Heart left ventricle (tissue), 16 donors: ENCODE results near the gene PLA2G4F. TPM values are rescaled to one million over a fixed set of nuclear protein-coding genes. Genes with fewer than 3 reads are reported as not detected.

Experiments
- ATAC-seq, 4 donors: fragments of 200-7000 bp; cut with Tn5 transposase; one replicate each; pipeline ENCODE4 v1.9.1; 2020 to 2022; ENCODE audit warnings: moderate library complexity in 4 of 4, mild to moderate bottlenecking in 3 of 4, moderate number of reproducible peaks in 1 of 4
- DNase-seq, 5 donors: peaks; one replicate each; pipeline ENCODE4 v3.0.0-alpha.2; 2020
- H3K27ac ChIP-seq, 12 donors: fragments of 200-600 bp; sonication (generic) in 4 of 12; one replicate each; pipeline versions ENCODE4 v1.5.0 to v1.8.0; 2016 to 2022; ENCODE audit warnings: mild to moderate bottlenecking in 2 of 12
- H3K27me3 ChIP-seq, 9 donors: fragments of 200-600 bp; sonication (generic) in 2 of 9; one replicate each; pipeline versions ENCODE4 v1.5.1 to v1.8.0; 2016 to 2022; ENCODE audit warnings: mild to moderate bottlenecking in 3 of 9
- H3K36me3 ChIP-seq, 9 donors: fragments of 200-600 bp; sonication (generic) in 2 of 9; one replicate each; pipeline versions ENCODE4 v1.5.0 to v1.8.0; 2018 to 2022; ENCODE audit warnings: mild to moderate bottlenecking in 2 of 9
- H3K4me1 ChIP-seq, 12 donors: fragments of 200-600 bp; sonication (generic) in 4 of 12; one replicate each; pipeline versions ENCODE4 v1.5.0 to v1.8.0; 2016 to 2022; ENCODE audit warnings: mild to moderate bottlenecking in 3 of 12
- H3K4me3 ChIP-seq, 12 donors: fragments of 200-600 bp; sonication (generic) in 4 of 12; one replicate each; pipeline versions ENCODE4 v1.5.0 to v1.8.0; 2017 to 2022; ENCODE audit warnings: mild to moderate bottlenecking in 9 of 12, moderate library complexity in 4 of 12
- H3K9me3 ChIP-seq, 12 donors: fragments of 200-600 bp; sonication (generic) in 4 of 12; one replicate each; pipeline versions ENCODE4 v1.5.0 to v1.8.0; 2016 to 2022; ENCODE audit warnings: mild to moderate bottlenecking in 1 of 12
- CTCF ChIP-seq, 12 donors: fragments of 200-600 bp; sonication (generic) in 4 of 12; IDR thresholded peaks; one replicate each; pipeline versions ENCODE4 v1.5.0 to v1.8.0; 2018 to 2022; ENCODE audit warnings: antibody characterized with exemption in 12 of 12, mild to moderate bottlenecking in 5 of 12
- POLR2A ChIP-seq, 2 donors: fragments of 450-650 bp; IDR thresholded peaks; one replicate each; pipeline ENCODE4 v1.6.1; 2017; ENCODE audit warnings: antibody characterized with exemption in 2 of 2, mild to moderate bottlenecking in 2 of 2, moderate library complexity in 2 of 2
- WGBS, 4 donors: extraction: QIAGEN DNeasy Blood & Tissue Kit in 2 of 4; methylation state at CpG; one replicate each; pipeline versions ENCODE4 v1.1.5 to v1.1.7; 2013 to 2018; 5-methylcytosine and 5-hydroxymethylcytosine counted together
- intact Hi-C, 10 donors: fragments of 100-400 bp; cut with DNase I; formaldehyde crosslinking; loops; one replicate each; pipeline versions ENCODE4 v1.11.1 to v1.14.2; 2022
- polyA plus RNA-seq, 2 donors: library from polyadenylated mRNA; stranded (reverse); fragments of 200-250 nt; gene quantifications; one replicate each; pipeline ENCODE4 v1.2.3, GENCODE V29; 2013
- total RNA-seq, 9 donors: library from RNA; depleted of rRNA in 2 of 9; stranded (reverse); fragments of >200 nt in 2 of 9; fragmentation: NEBNext Ultra II Directional in 3 of 9; extraction: Animal tissue kit (Norgen Biotek cat#: 25700) in 3 of 9; gene quantifications; one replicate each; pipeline versions ENCODE4 v1.1.0 to v1.2.4, GENCODE V29; 2016 to 2023
- donor health status: ischemic (EF 13 %, LVEDD 7.1; RV severe dilation, severe dysfunction).
- donor health status: healthy with polysubstance abuse.
- donor health status: DM: no; HTN: yes; CAD: no.
- donor health status: DM: no; HTN: no; CAD: no.
- donor health status: ischemic (EF 25% LVEDD 6.9; RV normal size, moderate dysfunction).
- donor health status: ischemic (EF 25% LVEDD 5.7; RV mildly dilated, moderate dysfunction).
- donor health status: healthy.
- donor health status: DM: yes; HTN: yes; CAD: no.
- donor health status: ischemic (EF 35%, LVEDD 5.7; RV mildly dilated, moderate dysfunction).
- donor health status: nonischemic (EF 11% LVEDD 7.7; RV severe dilation, severe dysfunction).
- donor health status: DM: yes; HTN: yes; CAD: no.
- donor health status: PGD.
- donor health status: ischemic (EF 29% LVEDD 5.4; RV normal size, mild dysfunction).
- donor health status: nonischemic (EF 23%, LVEDD 6.1; RV moderate dilation, normal function).

PLA2G4F gene
- total and polyA plus RNA-seq, 11 donors: 0.09 to 9.0 (median 1.4) TPM

- Histone ChIP-seq H3K27ac (no peak overlapping the region), H3K9me3 (peaks cover 0 to under 1% (median 0%) of the 10 kb centered on the region in 12 donors), H3K27me3 (no peaks in the 10 kb centered on the region), H3K4me3 (no peak overlapping the region), H3K36me3 (no peaks in the 10 kb centered on the region), H3K4me1 (peaks cover 0 to 17% (median 0%) of the 10 kb centered on the region in 12 donors)
- TF ChIP-seq CTCF (IDR thresholded peaks at IDR 0.05) (no peak), POLR2A (IDR thresholded peaks at IDR 0.05) (no peak)
- ATAC-seq (no peak), DNase-seq (no peak)
- intact Hi-C loops: no loop called here
Measured at GRCh38 chr15:42108189-42108588, 48.2 kb downstream of the PLA2G4F start.

GRCh38 chr15:42107473-42107872 is 49.0 kb downstream of the PLA2G4F start:
- intact Hi-C loops: no loop called here
- ATAC-seq (no peak), DNase-seq (no peak)
- H3K9me3 ChIP-seq: no peaks in the 10 kb centered on the region
- no peak for TF ChIP-seq CTCF (IDR thresholded peaks at IDR 0.05)
- TF ChIP-seq POLR2A (IDR thresholded peaks at IDR 0.05): no peak
- no peaks in the 10 kb centered on the region for H3K36me3 ChIP-seq
- peaks cover 0 to 17% (median 0%) of the 10 kb centered on the region in 12 donors for H3K4me1 ChIP-seq
- WGBS, 4 donors: 36 to 54% (median 43%) methylated on average over 7 of the region's 7 CpGs
- peaks cover 0 to 4% (median 0%) of the 10 kb centered on the region in 9 donors for H3K27me3 ChIP-seq
- no peak overlapping the region for H3K4me3 ChIP-seq
- H3K27ac ChIP-seq: no peak overlapping the region

- Histone ChIP-seq H3K4me3 (no peak overlapping the region), H3K36me3 (no peaks in the 10 kb centered on the region), H3K27me3 (peaks cover 0 to 5% (median 0%) of the 10 kb centered on the region in 9 donors), H3K9me3 (no peaks in the 10 kb centered on the region), H3K27ac (no peak overlapping the region), H3K4me1 (peaks cover 0 to 12% (median 0%) of the 10 kb centered on the region in 12 donors)
- ATAC-seq: no peak
- TF ChIP-seq CTCF (IDR thresholded peaks at IDR 0.05) (no peak), POLR2A (IDR thresholded peaks at IDR 0.05) (no peak)
- intact Hi-C loops: no loop called here
- WGBS, 4 donors: 78 to 86% (median 82%) methylated on average over 5 of the region's 5 CpGs
- DNase-seq: no peak
Measured at GRCh38 chr15:42106288-42106687, 50.1 kb downstream of the PLA2G4F start.

- intact Hi-C loops: no loop called here
- DNase-seq: no peak
- no peak for TF ChIP-seq CTCF (IDR thresholded peaks at IDR 0.05)
- no peak for TF ChIP-seq POLR2A (IDR thresholded peaks at IDR 0.05)
- H3K27ac ChIP-seq: no peak overlapping the region
- ATAC-seq: no peak
- H3K4me1 ChIP-seq: peaks cover 0 to 19% (median 0%) of the 10 kb centered on the region in 12 donors
- 95 to 96% (median 95%) methylated on average over 11 of the region's 11 CpGs for WGBS, 4 donors
- H3K36me3 ChIP-seq: no peaks in the 10 kb centered on the region
- H3K27me3 ChIP-seq: peaks cover 0 to 5% (median 0%) of the 10 kb centered on the region in 9 donors
- no peaks in the 10 kb centered on the region for H3K9me3 ChIP-seq
- H3K4me3 ChIP-seq: no peak overlapping the region
Measured at GRCh38 chr15:42104095-42104891, 52.1 kb downstream of the PLA2G4F start.
